Stomach (tissue), 9 donors: Measurements from ENCODE around the gene RAB17. TPM values are rescaled to one million over a fixed set of nuclear protein-coding genes. Genes with fewer than 3 reads are reported as not detected.

Experiments used
- DNase-seq, 2 donors: peaks; one replicate each; pipeline versions ENCODE4 v3.0.0 to v3.0.0-alpha.2; 2013 to 2019
- H3K27ac ChIP-seq, 5 donors: fragments of 200-600 bp in 4 of 5; sonication (generic) in 4 of 5; one replicate each; pipeline ENCODE4 v1.5.1; 2013 to 2019; ENCODE audit warnings: mild to moderate bottlenecking in 1 of 5, moderate library complexity in 1 of 5
- H3K27me3 ChIP-seq, 3 donors: fragments of 200-600 bp; sonication (generic); one replicate each; pipeline ENCODE4 v1.5.1; 2017 to 2019; ENCODE audit warnings: mixed run types in 1 of 3
- H3K36me3 ChIP-seq, 4 donors: fragments of 200-600 bp; sonication (generic); 1 replicate in 3 of 4; 2 replicates in 1 of 4; pipeline ENCODE4 v1.5.1; 2016 to 2019
- H3K4me1 ChIP-seq, 4 donors: fragments of 200-600 bp; sonication (generic); one replicate each; pipeline ENCODE4 v1.5.1; 2016 to 2019
- H3K4me3 ChIP-seq, 4 donors: fragments of 200-600 bp; sonication (generic) in 3 of 4; one replicate each; pipeline ENCODE4 v1.5.1; 2016 to 2019; ENCODE audit warnings: mild to moderate bottlenecking in 1 of 4
- H3K9me3 ChIP-seq, 4 donors: fragments of 200-600 bp; sonication (generic); one replicate each; pipeline ENCODE4 v1.5.1; 2016 to 2019
- CTCF ChIP-seq, 7 experiments: fragments of 450-650 bp in 4 of 7; fragments of 200-600 bp in 3 of 7; sonication (generic) in 3 of 7; IDR thresholded peaks; one replicate each; pipeline ENCODE4 v1.5.1; 2016 to 2019; ENCODE audit warnings: antibody characterized with exemption in 7 of 7, control low read depth in 2 of 7, mild to moderate bottlenecking in 1 of 7
- EP300 ChIP-seq: sonication (generic); formaldehyde crosslinking; IDR thresholded peaks from one replicate; pipeline ENCODE4 v1.6.1; 2017; ENCODE audit warnings: antibody characterized with exemption
- POLR2A ChIP-seq, 4 donors: fragments of 450-650 bp; IDR thresholded peaks; one replicate each; pipeline ENCODE4 v1.6.1; 2016; ENCODE audit warnings: antibody characterized with exemption in 4 of 4, control low read depth in 2 of 4, mild to moderate bottlenecking in 1 of 4, moderate library complexity in 1 of 4
- POLR2AphosphoS5 ChIP-seq, 3 donors: sonication (generic); formaldehyde crosslinking; IDR thresholded peaks; one replicate each; pipeline ENCODE4 v1.6.1; 2016; ENCODE audit warnings: antibody characterized with exemption in 3 of 3
- WGBS, 5 donors: extraction: QIAGEN DNeasy Blood & Tissue Kit in 3 of 5; methylation state at CpG; one replicate each; pipeline versions ENCODE4 v1.1.5 to v1.1.7; 2013 to 2018; 5-methylcytosine and 5-hydroxymethylcytosine counted together
- intact Hi-C: fragments of 100-400 bp; cut with DNase I; formaldehyde crosslinking; loops from one replicate; pipeline ENCODE4 v1.15.1; 2023; ENCODE audit warnings: low total_unique reads
- polyA plus RNA-seq, 3 donors: library from polyadenylated mRNA; stranded (reverse); fragments of 200-250 nt; gene quantifications; one replicate each; pipeline ENCODE4 v1.2.3, GENCODE V29; 2013
- total RNA-seq, 5 donors: library from RNA; depleted of rRNA; stranded (reverse); fragments of >200 nt; gene quantifications; one replicate each; pipeline versions ENCODE4 v1.1.0 to v1.2.3, GENCODE V29; 2014 to 2016
- donor health status: healthy with polysubstance abuse.
- donor health status: Bipolar disorder and iron deficiency.
- donor health status: healthy.

The RAB17 gene
- total and polyA plus RNA-seq, 8 donors, result 8.8 to 187 (median 50.8) TPM

- TF ChIP-seq POLR2AphosphoS5 (IDR thresholded peaks at IDR 0.05) (no peak), CTCF (IDR thresholded peaks at IDR 0.05) (no peak), EP300 (no peak), POLR2A (IDR thresholded peaks at IDR 0.05) (no peak)
- Histone ChIP-seq H3K36me3 (peaks cover 5 to 61% (median 45%) of the 10 kb centered on the region in 4 donors), H3K27me3 (no peaks in the 10 kb centered on the region), H3K9me3 (no peaks in the 10 kb centered on the region), H3K4me1 (peaks cover 24 to 37% (median 33%) of the 10 kb centered on the region in 4 donors), H3K4me3 (no peak overlapping the region), H3K27ac (peak overlapping the region; percentile 25 to 67 (median 56))
- intact Hi-C loops, result no loop called here
- no peak for DNase-seq
- WGBS, 5 donors, result 30 to 69% (median 34%) methylated on average over 5 to 6 of the region's 6 CpGs
These were observed 50.9 kb downstream of the RAB17 start for GRCh38 chr2:237539681-237540080.

GRCh38 chr2:237538901-237539300 is 51.6 kb downstream of the RAB17 start:
- TF ChIP-seq CTCF (IDR thresholded peaks at IDR 0.05), result no peak
- no peak for TF ChIP-seq POLR2AphosphoS5 (IDR thresholded peaks at IDR 0.05)
- TF ChIP-seq EP300, result no peak
- no peak for TF ChIP-seq POLR2A (IDR thresholded peaks at IDR 0.05)
- no peak overlapping the region for H3K4me3 ChIP-seq
- H3K27ac ChIP-seq, result no peak overlapping the region
- intact Hi-C loops, result no loop called here
- H3K9me3 ChIP-seq, result no peaks in the 10 kb centered on the region
- peaks cover 9 to 67% (median 49%) of the 10 kb centered on the region in 4 donors for H3K36me3 ChIP-seq
- peaks cover 24 to 44% (median 33%) of the 10 kb centered on the region in 4 donors for H3K4me1 ChIP-seq
- no peak for DNase-seq
- WGBS, 5 donors, result 83 to 88% (median 88%) methylated on average over 17 to 18 of the region's 18 CpGs
- H3K27me3 ChIP-seq, result no peaks in the 10 kb centered on the region

GRCh38 chr2:237538001-237538720 is 52.4 kb downstream of the RAB17 start:
- H3K4me3 ChIP-seq, result no peak overlapping the region
- no peak for DNase-seq
- H3K36me3 ChIP-seq, result peaks cover 9 to 72% (median 49%) of the 10 kb centered on the region in 4 donors
- peaks cover 24 to 44% (median 33%) of the 10 kb centered on the region in 4 donors for H3K4me1 ChIP-seq
- H3K27ac ChIP-seq, result no peak overlapping the region
- H3K9me3 ChIP-seq, result no peaks in the 10 kb centered on the region
- TF ChIP-seq EP300 (no peak), POLR2AphosphoS5 (IDR thresholded peaks at IDR 0.05) (no peak), CTCF (IDR thresholded peaks at IDR 0.05) (no peak), POLR2A (IDR thresholded peaks at IDR 0.05) (no peak)
- H3K27me3 ChIP-seq, result no peaks in the 10 kb centered on the region
- 70 to 76% (median 75%) methylated on average over 29 of the region's 29 CpGs for WGBS, 5 donors
- intact Hi-C loops, result no loop called here

GRCh38 chr2:237536617-237537016 is 53.9 kb downstream of the RAB17 start:
- no peaks in the 10 kb centered on the region for H3K9me3 ChIP-seq
- 84 to 95% (median 89%) methylated on average over 8 to 9 of the region's 9 CpGs for WGBS, 5 donors

More at GRCh38 chr2:237536617-237537016, 53.9 kb downstream of the RAB17 start:
- intact Hi-C loops, result no loop called here
- no peak overlapping the region for H3K4me3 ChIP-seq
- TF ChIP-seq CTCF (IDR thresholded peaks at IDR 0.05) (no peak), EP300 (no peak), POLR2AphosphoS5 (IDR thresholded peaks at IDR 0.05) (no peak), POLR2A (IDR thresholded peaks at IDR 0.05) (no peak)
- DNase-seq, result no peak
- H3K4me1 ChIP-seq, result peaks cover 24 to 44% (median 33%) of the 10 kb centered on the region in 4 donors
- H3K36me3 ChIP-seq, result peaks cover 8 to 70% (median 52%) of the 10 kb centered on the region in 4 donors
- no peak overlapping the region for H3K27ac ChIP-seq
- H3K27me3 ChIP-seq, result no peaks in the 10 kb centered on the region
